Subcutaneous adipose tissue (tissue), 4 donors: Measurements from ENCODE around the gene CHRND. TPM values are rescaled to one million over a fixed set of nuclear protein-coding genes. Genes with fewer than 3 reads are reported as not detected.

ENCODE experiments used
- total RNA-seq, 4 donors: library from RNA; depleted of rRNA; stranded (reverse); fragments of >200 nt; gene quantifications; one replicate each; pipeline ENCODE4 v1.1.0, GENCODE V29; 2016
- TF ChIP-seq, protein P1 (sequence below): fragments of 450-650 bp; IDR thresholded peaks from one replicate; pipeline ENCODE4 v1.5.1; 2016; ENCODE audit warnings: low read depth, mild to moderate bottlenecking, control low read depth, antibody characterized with exemption, moderate library complexity

CHRND gene
- total RNA-seq, 4 donors from 2014 or later: not detected

GRCh38 chr2:232485757-232486557 lies 40.0 kb upstream of the CHRND start:
- TF ChIP-seq, protein P1, sequence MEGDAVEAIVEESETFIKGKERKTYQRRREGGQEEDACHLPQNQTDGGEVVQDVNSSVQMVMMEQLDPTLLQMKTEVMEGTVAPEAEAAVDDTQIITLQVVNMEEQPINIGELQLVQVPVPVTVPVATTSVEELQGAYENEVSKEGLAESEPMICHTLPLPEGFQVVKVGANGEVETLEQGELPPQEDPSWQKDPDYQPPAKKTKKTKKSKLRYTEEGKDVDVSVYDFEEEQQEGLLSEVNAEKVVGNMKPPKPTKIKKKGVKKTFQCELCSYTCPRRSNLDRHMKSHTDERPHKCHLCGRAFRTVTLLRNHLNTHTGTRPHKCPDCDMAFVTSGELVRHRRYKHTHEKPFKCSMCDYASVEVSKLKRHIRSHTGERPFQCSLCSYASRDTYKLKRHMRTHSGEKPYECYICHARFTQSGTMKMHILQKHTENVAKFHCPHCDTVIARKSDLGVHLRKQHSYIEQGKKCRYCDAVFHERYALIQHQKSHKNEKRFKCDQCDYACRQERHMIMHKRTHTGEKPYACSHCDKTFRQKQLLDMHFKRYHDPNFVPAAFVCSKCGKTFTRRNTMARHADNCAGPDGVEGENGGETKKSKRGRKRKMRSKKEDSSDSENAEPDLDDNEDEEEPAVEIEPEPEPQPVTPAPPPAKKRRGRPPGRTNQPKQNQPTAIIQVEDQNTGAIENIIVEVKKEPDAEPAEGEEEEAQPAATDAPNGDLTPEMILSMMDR: no peak

- TF ChIP-seq, protein P1: no peak
These were observed 39.2 kb upstream of the CHRND start for GRCh38 chr2:232486558-232487384.

DNA sequence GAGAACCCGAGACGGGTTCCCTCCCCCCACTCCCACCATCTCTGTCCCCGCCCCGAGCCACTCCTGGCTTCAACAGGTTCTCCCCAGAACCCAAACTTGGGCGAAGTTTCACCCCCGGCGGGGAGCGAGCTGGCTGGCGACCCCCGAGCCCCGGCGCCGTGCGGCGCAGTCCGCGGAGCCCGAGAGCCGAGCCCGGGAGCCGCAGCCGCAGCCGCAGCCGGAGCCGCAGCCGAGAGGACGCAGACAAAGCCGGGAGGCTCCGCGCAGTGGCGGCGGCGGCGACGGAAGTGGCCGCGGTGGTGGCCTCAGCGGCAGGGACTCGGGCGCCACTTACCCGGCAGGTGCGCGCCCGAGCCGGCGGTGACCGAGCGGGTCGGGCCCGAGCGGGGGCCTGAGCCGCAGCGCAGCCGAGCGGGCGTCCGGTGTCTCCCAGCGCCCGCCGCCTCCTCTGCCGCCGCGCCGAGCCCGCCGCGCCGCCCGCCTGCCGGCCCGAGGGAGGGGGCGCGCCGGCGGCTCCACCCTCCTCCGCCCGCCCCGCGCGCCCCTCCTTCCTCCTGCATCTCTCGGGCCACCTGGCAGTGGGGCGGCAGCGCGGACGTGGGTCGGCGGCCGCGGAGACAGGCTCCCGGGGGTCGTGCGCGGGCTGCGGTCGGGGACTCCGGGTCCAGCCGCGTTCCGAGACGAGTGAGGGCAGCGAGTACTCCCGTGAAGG lies 38.4 kb upstream of the CHRND start, which contains the start of gene ECEL1:
Gene ECEL1, minus strand, starts transcription at position 450 of the 712 bp plus-strand sequence. CDS start 1,181 bp downstream, outside the sequence.
- TF ChIP-seq, protein P1: no peak

- TF ChIP-seq, protein P1: no peak
These were observed 37.8 kb upstream of the CHRND start for GRCh38 chr2:232488097-232488711.

DNA sequence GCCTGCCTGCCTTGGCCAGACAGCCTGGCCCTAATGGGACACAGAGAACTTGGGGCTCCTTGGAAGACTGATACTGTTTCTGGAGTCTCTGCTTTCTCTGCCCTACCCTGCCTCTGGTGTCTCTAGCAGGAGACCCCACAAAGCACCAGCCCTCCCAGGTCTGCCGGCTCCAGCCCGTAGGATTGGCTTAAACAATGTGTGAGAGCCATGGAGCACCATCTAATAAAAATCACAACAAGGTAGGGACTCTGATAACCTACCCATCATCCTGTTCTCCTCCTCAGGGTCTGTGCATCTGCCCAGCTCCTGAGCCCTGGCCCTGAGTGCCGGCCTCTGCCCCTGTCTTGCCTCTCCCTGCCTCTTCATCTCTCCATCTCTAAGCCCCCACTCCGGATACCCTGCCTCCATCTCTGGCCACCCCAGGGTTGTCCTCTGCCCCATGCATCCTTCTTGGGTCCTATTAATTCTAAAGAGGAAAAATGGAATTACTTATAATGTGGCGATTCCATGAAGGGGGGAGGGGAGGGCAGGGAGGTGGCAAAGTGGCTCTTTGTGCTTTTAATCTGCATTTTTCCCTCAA lies 37.1 kb upstream of the CHRND start:
- TF ChIP-seq, protein P1: no peak

DNA sequence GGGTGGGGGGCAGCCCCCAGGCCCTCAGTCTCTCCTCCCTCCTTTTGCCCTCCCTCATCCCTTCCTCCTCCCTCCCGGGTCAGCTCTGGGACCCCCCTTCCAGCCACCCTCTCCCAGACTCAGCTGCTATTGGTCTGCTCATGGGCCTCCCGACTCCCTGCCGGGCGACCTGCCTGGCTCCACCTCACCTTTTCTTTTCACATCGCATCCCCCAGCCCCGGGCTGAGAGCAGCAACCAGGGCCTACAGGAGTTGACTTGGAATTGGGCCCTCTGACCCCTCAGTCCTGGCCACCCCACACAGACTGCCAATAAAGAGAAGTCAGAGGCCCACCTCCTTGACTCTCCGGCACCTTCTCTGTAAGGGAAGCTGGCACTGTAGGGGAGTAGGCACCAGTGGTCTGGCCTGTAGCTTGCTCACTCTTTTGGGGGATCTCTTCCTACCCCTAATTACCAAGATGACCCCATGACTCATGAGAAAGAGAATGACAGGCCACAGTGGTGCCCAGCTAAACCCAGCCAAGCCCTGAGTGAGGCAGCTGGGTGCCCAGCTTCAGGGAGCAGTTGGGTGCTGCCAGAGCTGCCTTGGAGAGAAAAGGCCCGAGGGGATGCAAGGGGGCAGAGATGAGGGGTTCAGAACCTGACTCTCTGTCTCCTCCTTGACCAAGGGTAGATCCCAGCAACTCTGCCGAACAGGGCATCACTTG lies 36.3 kb upstream of the CHRND start:
- TF ChIP-seq, protein P1: no peak
